GM18498 (cell line): ENCODE results near the gene H2BK1.

Source experiments
- ATAC-seq: cut with Tn5 transposase; IDR thresholded peaks from one replicate; pipeline ENCODE4 v1.9.1; 2021; ENCODE audit warnings: mild to moderate bottlenecking, moderate library complexity; ENCODE audit not compliant: unreplicated experiment

H2BK1 gene

GRCh38 chr7:151210087-151210854 is at the start of gene H2BK1:
Gene H2BK1, minus strand, starts transcription at chr7:151210488. Its CDS starts 170 bp downstream, at chr7:151210318.
- no peak for ATAC-seq

GRCh38 chr7:151257990-151258389 is 47.7 kb upstream of the H2BK1 start:
- ATAC-seq: no peak

GRCh38 chr7:151256410-151257045 is 46.2 kb upstream of the H2BK1 start:
- no peak for ATAC-seq

- ATAC-seq: no peak
Observed at GRCh38 chr7:151255390-151255789, 45.1 kb upstream of the H2BK1 start.

GRCh38 chr7:151254851-151255250 is 44.6 kb upstream of the H2BK1 start:
- no peak for ATAC-seq

GRCh38 chr7:151254316-151254715 is 44.0 kb upstream of the H2BK1 start:
- ATAC-seq: no peak

- no peak for ATAC-seq
Observed at GRCh38 chr7:151252961-151253711, 42.8 kb upstream of the H2BK1 start.

GRCh38 chr7:151252561-151252835 is 42.2 kb upstream of the H2BK1 start:
- no peak for ATAC-seq

- ATAC-seq: no peak
Observed at GRCh38 chr7:151251689-151252560, 41.6 kb upstream of the H2BK1 start.

- ATAC-seq: no peak
Observed at GRCh38 chr7:151251328-151251688, 41.0 kb upstream of the H2BK1 start.

GRCh38 chr7:151250181-151251132 is 40.2 kb upstream of the H2BK1 start:
- ATAC-seq: no peak

- no peak for ATAC-seq
Observed at GRCh38 chr7:151249732-151250072, 39.4 kb upstream of the H2BK1 start.

GRCh38 chr7:151249034-151249731 is 38.9 kb upstream of the H2BK1 start:
- peak; percentile 27 for ATAC-seq

- no peak for ATAC-seq
Observed at GRCh38 chr7:151248346-151249033, 38.2 kb upstream of the H2BK1 start, which contains the start of gene SMARCD3. Gene SMARCD3, minus strand, starts transcription at chr7:151248694. Its CDS starts 132 bp downstream, at chr7:151248562.

GRCh38 chr7:151247611-151248345 is 37.5 kb upstream of the H2BK1 start:
- no peak for ATAC-seq

GRCh38 chr7:151246851-151247580 is 36.7 kb upstream of the H2BK1 start:
- no peak for ATAC-seq

- no peak for ATAC-seq
Observed at GRCh38 chr7:151246102-151246850, 36.0 kb upstream of the H2BK1 start.
